Left ventricle myocardium inferior (tissue), 1 donor: ENCODE data around the gene MYH15. TPM values are rescaled to one million over a fixed set of nuclear protein-coding genes. Genes with fewer than 3 reads are reported as not detected.

Source experiments
- DNase-seq: peaks from one replicate; pipeline ENCODE4 v3.0.0-alpha.2; 2020
- H3K27ac ChIP-seq: fragments of 200-600 bp; replicated peaks from 2 replicates; pipeline ENCODE4 v1.8.0; 2021
- H3K27me3 ChIP-seq: fragments of 200-600 bp; 2 replicates; pipeline ENCODE4 v1.8.0; 2021; ENCODE audit warnings: low read depth
- H3K36me3 ChIP-seq: fragments of 200-600 bp; 2 replicates; pipeline ENCODE4 v1.8.0; 2021
- H3K4me1 ChIP-seq: fragments of 200-600 bp; 2 replicates; pipeline ENCODE4 v1.8.0; 2021
- H3K4me3 ChIP-seq: fragments of 200-600 bp; 2 replicates; pipeline ENCODE4 v1.8.0; 2021; ENCODE audit warnings: mild to moderate bottlenecking, moderate library complexity
- H3K9me3 ChIP-seq: fragments of 200-600 bp; replicated peaks from 2 replicates; pipeline ENCODE4 v1.8.0; 2021
- CTCF ChIP-seq: fragments of 200-600 bp; IDR thresholded peaks from 2 replicates; pipeline ENCODE4 v1.8.0; 2021; ENCODE audit warnings: antibody characterized with exemption, mild to moderate bottlenecking, borderline replicate concordance
- intact Hi-C: fragments of 100-400 bp; cut with micrococcal nuclease; formaldehyde crosslinking; loops from one replicate; pipeline ENCODE4 v1.11.0; 2022
- total RNA-seq: library from RNA; stranded (reverse); fragmentation: NEBNext Ultra II Directional; extraction: Animal tissue kit (Norgen Biotek cat#: 25700); gene quantifications from one replicate; pipeline ENCODE4 v1.2.1, GENCODE V29; 2021
- donor health status: DM: no; HTN: yes; CAD: no; lungs with severe emphysema.

The MYH15 gene
- total RNA-seq, 1 donor from 2014 or later: 0.22 TPM

- no peak overlapping the region for H3K27ac ChIP-seq
- H3K9me3 ChIP-seq: no peaks in the 10 kb centered on the region
- H3K36me3 ChIP-seq: no peaks in the 10 kb centered on the region
- no peak for DNase-seq
- H3K4me1 ChIP-seq: no peaks in the 10 kb centered on the region
- H3K4me3 ChIP-seq: no peak overlapping the region
- intact Hi-C loops: no loop called here
- no peaks in the 10 kb centered on the region for H3K27me3 ChIP-seq
- no peak for TF ChIP-seq CTCF
Measured at GRCh38 chr3:108475220-108475782, 35.1 kb downstream of the MYH15 start.

GRCh38 chr3:108474581-108474980, 35.8 kb downstream of the MYH15 start:
- Histone ChIP-seq H3K36me3 (no peaks in the 10 kb centered on the region), H3K4me3 (no peak overlapping the region), H3K27ac (no peak overlapping the region), H3K4me1 (no peaks in the 10 kb centered on the region), H3K9me3 (no peaks in the 10 kb centered on the region), H3K27me3 (no peaks in the 10 kb centered on the region)
- intact Hi-C loops: no loop called here
- no peak for DNase-seq
- TF ChIP-seq CTCF: no peak

DNA sequence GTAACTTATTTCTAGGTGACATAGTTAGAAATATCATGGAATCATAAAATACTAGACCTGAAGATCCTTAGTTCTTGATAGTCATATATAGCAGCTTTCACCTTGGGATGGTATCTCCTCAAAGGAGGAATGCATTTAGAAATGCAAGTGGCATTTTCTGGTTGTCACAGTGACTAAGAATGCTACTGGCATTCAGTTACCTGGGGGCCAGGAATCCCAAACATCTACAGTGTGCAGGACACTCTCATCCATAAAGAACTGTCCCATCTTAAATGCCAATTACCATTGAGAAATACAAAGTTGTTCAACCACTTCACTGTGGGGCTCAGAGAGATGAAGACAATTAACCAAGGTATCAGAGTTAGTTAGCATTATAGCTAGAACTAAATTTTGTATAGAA, 36.7 kb downstream of the MYH15 start:
- DNase-seq: no peak
- H3K27ac ChIP-seq: no peak overlapping the region
- H3K27me3 ChIP-seq: no peaks in the 10 kb centered on the region
- H3K9me3 ChIP-seq: no peaks in the 10 kb centered on the region
- H3K36me3 ChIP-seq: no peaks in the 10 kb centered on the region
- no peak for TF ChIP-seq CTCF
- H3K4me1 ChIP-seq: no peaks in the 10 kb centered on the region
- intact Hi-C loops: no loop called here
- no peak overlapping the region for H3K4me3 ChIP-seq

DNA sequence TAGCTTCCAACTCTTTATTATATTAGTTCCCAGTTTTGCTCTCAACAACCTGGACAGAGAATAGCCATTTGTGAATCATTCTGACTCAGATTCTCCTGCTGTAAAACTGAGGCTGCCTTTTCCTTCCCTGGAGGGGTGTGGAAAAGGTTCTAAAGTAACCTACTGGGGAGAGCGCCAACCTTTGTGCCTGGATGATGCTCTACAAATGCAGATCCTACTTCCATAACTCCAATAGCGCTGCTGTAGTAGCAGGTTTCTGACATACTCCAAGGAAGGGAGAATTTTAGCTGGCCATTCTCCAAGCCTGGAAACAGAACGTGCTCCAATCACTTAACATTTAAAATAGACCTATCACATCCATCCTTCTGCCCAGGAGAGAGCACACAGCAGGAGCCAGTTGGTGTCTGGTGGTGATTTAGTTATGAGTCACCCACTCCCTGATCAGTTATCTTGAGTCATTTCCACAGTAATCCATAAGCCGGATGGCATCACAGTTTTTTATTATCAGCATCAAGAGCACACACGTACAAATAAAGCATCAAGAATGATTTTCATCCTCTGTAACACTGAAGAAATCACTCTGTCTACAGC, 38.3 kb downstream of the MYH15 start:
- Histone ChIP-seq H3K27ac (no peak overlapping the region), H3K4me3 (no peak overlapping the region), H3K4me1 (no peaks in the 10 kb centered on the region), H3K27me3 (no peaks in the 10 kb centered on the region), H3K9me3 (no peaks in the 10 kb centered on the region), H3K36me3 (no peaks in the 10 kb centered on the region)
- TF ChIP-seq CTCF: no peak
- intact Hi-C loops: no loop called here
- DNase-seq: no peak

DNA sequence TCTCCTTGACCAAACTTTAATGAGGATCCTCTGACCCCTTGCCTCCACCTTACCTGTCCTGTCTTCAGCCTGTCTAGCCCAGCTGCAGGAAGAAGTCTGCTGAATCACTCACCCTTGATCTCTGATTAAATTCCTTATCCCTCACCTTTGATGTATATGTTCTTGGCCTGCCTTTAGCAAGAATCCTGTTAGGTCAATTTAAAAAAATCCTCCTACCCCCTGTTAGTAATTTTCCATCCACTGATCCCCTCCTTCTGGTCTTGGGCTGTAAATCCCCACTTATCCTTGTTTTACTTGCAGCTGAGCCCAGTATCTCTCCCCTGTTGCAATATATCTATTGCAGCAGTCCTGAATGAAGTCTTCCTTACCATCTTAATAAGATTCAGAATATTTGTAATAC, 39.0 kb downstream of the MYH15 start:
- Histone ChIP-seq H3K9me3 (no peaks in the 10 kb centered on the region), H3K27ac (no peak overlapping the region), H3K27me3 (no peaks in the 10 kb centered on the region), H3K36me3 (no peaks in the 10 kb centered on the region), H3K4me3 (no peak overlapping the region), H3K4me1 (no peaks in the 10 kb centered on the region)
- no peak for DNase-seq
- no peak for TF ChIP-seq CTCF
- intact Hi-C loops: no loop called here

GRCh38 chr3:108469126-108469525, 41.3 kb downstream of the MYH15 start:
- no peaks in the 10 kb centered on the region for H3K9me3 ChIP-seq
- TF ChIP-seq CTCF: no peak

More at GRCh38 chr3:108469126-108469525, 41.3 kb downstream of the MYH15 start:
- DNase-seq: no peak
- Histone ChIP-seq H3K27me3 (no peaks in the 10 kb centered on the region), H3K36me3 (no peaks in the 10 kb centered on the region), H3K4me3 (no peak overlapping the region), H3K4me1 (no peaks in the 10 kb centered on the region), H3K27ac (no peak overlapping the region)
- intact Hi-C loops: no loop called here
